Femur (tissue), 1 donor: ENCODE results near the gene GNAZ.
"Not testable (repeated sequence)": the region's sequence is repeated elsewhere in the genome, so short reads cannot be mapped to it uniquely, and the experiment has no call there.

ENCODE experiments used
- DNase-seq: peaks from one replicate; pipeline ENCODE4 v3.0.0-alpha.2; 2017

GNAZ gene

GRCh38 chr22:23045461-23045860 is 24.9 kb upstream of the GNAZ start:
- DNase-seq: no peak

- DNase-seq: no peak
Measured at GRCh38 chr22:23047265-23047664, 23.1 kb upstream of the GNAZ start.

- no peak for DNase-seq
Measured at GRCh38 chr22:23047742-23048141, 22.6 kb upstream of the GNAZ start.

GRCh38 chr22:23050546-23050945 is 19.8 kb upstream of the GNAZ start:
- not testable (repeated sequence) for DNase-seq

- DNase-seq: no peak
Measured at GRCh38 chr22:23053051-23053707, 17.1 kb upstream of the GNAZ start.

- DNase-seq: no peak
Measured at GRCh38 chr22:23053912-23054530, 16.3 kb upstream of the GNAZ start.

- no peak for DNase-seq
Measured at GRCh38 chr22:23054531-23055257, 15.6 kb upstream of the GNAZ start.

GRCh38 chr22:23055449-23056179 is 14.7 kb upstream of the GNAZ start:
- no peak for DNase-seq

GRCh38 chr22:23057331-23057730 is 13.0 kb upstream of the GNAZ start:
- DNase-seq: no peak

GRCh38 chr22:23058063-23058462 is 12.3 kb upstream of the GNAZ start:
- no peak for DNase-seq

GRCh38 chr22:23058481-23059283 is 11.6 kb upstream of the GNAZ start:
- DNase-seq: peak; percentile 13

GRCh38 chr22:23059284-23059948 is 10.9 kb upstream of the GNAZ start:
- no peak for DNase-seq

- DNase-seq: peak; percentile 15
Measured at GRCh38 chr22:23060612-23061400, 9.5 kb upstream of the GNAZ start.

- DNase-seq: peak; percentile 8
Measured at GRCh38 chr22:23061471-23062280, 8.6 kb upstream of the GNAZ start.

GRCh38 chr22:23062616-23063538 is 7.4 kb upstream of the GNAZ start:
- peak; percentile 9 for DNase-seq

GRCh38 chr22:23063539-23064380 is 6.6 kb upstream of the GNAZ start:
- DNase-seq: no peak

GRCh38 chr22:23064381-23065068 is 5.8 kb upstream of the GNAZ start:
- no peak for DNase-seq

- DNase-seq: peak; percentile 9
Measured at GRCh38 chr22:23065069-23065451, 5.3 kb upstream of the GNAZ start.
